Parathyroid adenoma (tissue), 2 donors: ENCODE data around the gene BAD.

ENCODE experiments used
- H2AFZ ChIP-seq: fragments of 300-600 bp; sonication (generic); one replicate; pipeline ENCODE4 v1.7.0; 2017; ENCODE audit warnings: antibody characterized with exemption, mild to moderate bottlenecking
- H3K27ac ChIP-seq: fragments of 300-600 bp; sonication (generic); one replicate; pipeline ENCODE4 v1.7.0; 2017
- H3K27me3 ChIP-seq: fragments of 300-600 bp; sonication (generic); one replicate; pipeline ENCODE4 v1.7.0; 2017; ENCODE audit warnings: low read length; ENCODE audit not compliant: control insufficient read depth, insufficient read depth
- H3K36me3 ChIP-seq: fragments of 300-600 bp; sonication (generic); one replicate; pipeline ENCODE4 v1.7.0; 2017; ENCODE audit warnings: low read length; ENCODE audit not compliant: control insufficient read depth, insufficient read depth
- H3K4me1 ChIP-seq: fragments of 300-600 bp; sonication (generic); one replicate; pipeline ENCODE4 v1.7.0; 2017; ENCODE audit warnings: control low read depth
- H3K4me2 ChIP-seq: fragments of 300-600 bp; sonication (generic); one replicate; pipeline ENCODE4 v1.7.0; 2017; ENCODE audit warnings: low read length
- H3K4me3 ChIP-seq: fragments of 300-600 bp; sonication (generic); one replicate; pipeline ENCODE4 v1.7.0; 2017; ENCODE audit warnings: low read depth, low read length
- H3K79me2 ChIP-seq: fragments of 300-600 bp; sonication (generic); one replicate; pipeline ENCODE4 v1.7.0; 2017; ENCODE audit warnings: control low read depth
- H3K9ac ChIP-seq: fragments of 300-600 bp; sonication (generic); one replicate; pipeline ENCODE4 v1.7.0; 2017; ENCODE audit warnings: mild to moderate bottlenecking
- H3K9me3 ChIP-seq: fragments of 300-600 bp; sonication (generic); one replicate; pipeline ENCODE4 v1.7.0; 2017; ENCODE audit warnings: low read length; ENCODE audit not compliant: control insufficient read depth
- TF ChIP-seq, protein P1 (sequence below): fragments of 300-600 bp; sonication (generic); IDR thresholded peaks from one replicate; pipeline ENCODE4 v1.7.0; 2017; ENCODE audit warnings: antibody characterized with exemption, mild to moderate bottlenecking
- donor health status: primary hyperparathyroidism.

Gene BAD

DNA sequence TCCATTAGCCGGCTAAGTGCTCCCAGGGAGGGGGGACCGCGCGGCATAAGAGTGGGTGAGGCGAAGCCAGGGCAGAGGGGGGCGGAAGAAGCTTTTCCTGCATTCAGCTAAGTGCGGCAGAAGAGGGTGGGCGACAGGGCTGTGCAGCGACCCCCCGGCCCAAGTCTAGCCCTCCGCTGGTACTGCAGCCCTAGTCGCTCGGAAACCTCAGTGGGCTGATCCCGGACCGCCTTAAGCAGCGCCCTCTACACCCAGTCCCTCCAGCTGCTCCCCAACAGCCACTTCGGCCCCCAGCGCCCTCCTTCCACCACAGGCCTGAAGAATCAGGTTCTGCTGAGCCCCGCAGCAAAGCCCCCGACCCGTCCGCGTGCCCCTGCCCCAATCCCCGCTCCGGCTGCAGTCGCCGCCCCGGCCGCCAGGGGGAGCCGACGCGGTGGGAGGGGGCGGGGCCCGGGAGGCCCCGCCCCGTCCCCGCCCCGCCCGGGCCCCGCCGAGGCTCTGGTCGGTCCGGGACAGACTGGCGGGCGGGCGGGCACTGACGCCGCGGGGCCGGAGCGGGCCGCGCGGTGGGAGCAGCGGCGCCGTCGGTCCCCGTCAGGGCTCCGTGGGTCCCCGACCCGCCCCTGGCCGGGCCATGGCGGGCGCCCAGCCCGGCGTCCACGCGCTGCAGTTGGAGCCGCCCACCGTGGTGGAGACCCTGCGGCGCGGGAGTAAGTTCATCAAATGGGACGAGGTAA is 33.3 kb downstream of the BAD start, which contains the start of gene PLCB3:
PLCB3 (plus strand) TSS at position 515 of the 737 bp plus-strand sequence; CDS start at position 635, 120 bp downstream.
- peak within 1 kb of the TSS; percentile 27 for H3K27ac ChIP-seq

DNA sequence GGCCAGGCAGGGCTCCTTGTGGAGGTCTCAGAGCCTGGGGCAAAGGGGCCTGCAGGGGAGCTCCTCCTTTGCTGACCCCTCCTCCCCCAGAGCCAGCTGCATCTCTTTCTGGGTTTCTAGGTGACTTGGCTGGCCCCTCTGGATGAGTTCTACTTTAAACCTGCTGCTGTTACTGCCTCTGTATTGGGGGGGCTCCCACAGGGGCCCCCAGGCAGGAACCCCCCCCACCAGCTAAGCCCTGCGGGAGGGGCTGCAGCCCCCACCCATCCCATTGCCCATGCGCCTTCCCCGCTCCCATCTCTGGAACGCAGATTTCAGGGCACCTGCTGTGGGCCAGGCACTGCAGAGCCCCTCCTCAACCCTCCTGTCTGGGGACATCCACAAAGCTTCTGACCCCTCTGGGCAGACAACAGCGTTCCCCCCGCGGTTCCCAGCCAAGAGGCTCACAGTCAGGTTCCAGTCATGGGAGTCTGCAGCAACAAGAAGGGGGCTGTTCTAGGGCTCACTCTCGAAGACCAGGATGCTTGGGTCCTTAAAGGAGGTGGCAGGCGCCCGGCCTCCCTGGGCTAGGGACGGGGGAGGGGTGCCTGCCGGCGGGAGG is 34.0 kb downstream of the BAD start:
- Histone ChIP-seq H3K36me3 (no peaks in the 10 kb centered on the region), H3K9ac (no peak overlapping the region), H3K4me1 (peaks cover 14% of the 10 kb centered on the region), H3K4me3 (no peak overlapping the region), H3K27me3 (no peaks in the 10 kb centered on the region), H2AFZ (peak overlapping the region; percentile 72), H3K4me2 (peak overlapping the region; percentile 80), H3K79me2 (no peaks in the 10 kb centered on the region), H3K27ac (no peak overlapping the region), H3K9me3 (no peaks in the 10 kb centered on the region)
- TF ChIP-seq, protein P1, sequence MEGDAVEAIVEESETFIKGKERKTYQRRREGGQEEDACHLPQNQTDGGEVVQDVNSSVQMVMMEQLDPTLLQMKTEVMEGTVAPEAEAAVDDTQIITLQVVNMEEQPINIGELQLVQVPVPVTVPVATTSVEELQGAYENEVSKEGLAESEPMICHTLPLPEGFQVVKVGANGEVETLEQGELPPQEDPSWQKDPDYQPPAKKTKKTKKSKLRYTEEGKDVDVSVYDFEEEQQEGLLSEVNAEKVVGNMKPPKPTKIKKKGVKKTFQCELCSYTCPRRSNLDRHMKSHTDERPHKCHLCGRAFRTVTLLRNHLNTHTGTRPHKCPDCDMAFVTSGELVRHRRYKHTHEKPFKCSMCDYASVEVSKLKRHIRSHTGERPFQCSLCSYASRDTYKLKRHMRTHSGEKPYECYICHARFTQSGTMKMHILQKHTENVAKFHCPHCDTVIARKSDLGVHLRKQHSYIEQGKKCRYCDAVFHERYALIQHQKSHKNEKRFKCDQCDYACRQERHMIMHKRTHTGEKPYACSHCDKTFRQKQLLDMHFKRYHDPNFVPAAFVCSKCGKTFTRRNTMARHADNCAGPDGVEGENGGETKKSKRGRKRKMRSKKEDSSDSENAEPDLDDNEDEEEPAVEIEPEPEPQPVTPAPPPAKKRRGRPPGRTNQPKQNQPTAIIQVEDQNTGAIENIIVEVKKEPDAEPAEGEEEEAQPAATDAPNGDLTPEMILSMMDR, result no peak

More for the DNA sequence above, 33.3 kb downstream of the BAD start, which contains the start of gene PLCB3:
- Histone ChIP-seq H3K9me3 (no peaks in the 10 kb centered on the region), H3K27me3 (no peaks in the 10 kb centered on the region), H3K4me3 (peak within 1 kb of the TSS; percentile 59), H3K36me3 (no peaks in the 10 kb centered on the region), H3K79me2 (no peaks in the 10 kb centered on the region), H3K9ac (peak within 1 kb of the TSS; percentile 5), H2AFZ (peak within 1 kb of the TSS; percentile 72), H3K4me2 (peak within 1 kb of the TSS; percentile 89), H3K4me1 (peaks cover 20% of the 10 kb centered on the region)
- TF ChIP-seq, protein P1, result peak; percentile 51

DNA sequence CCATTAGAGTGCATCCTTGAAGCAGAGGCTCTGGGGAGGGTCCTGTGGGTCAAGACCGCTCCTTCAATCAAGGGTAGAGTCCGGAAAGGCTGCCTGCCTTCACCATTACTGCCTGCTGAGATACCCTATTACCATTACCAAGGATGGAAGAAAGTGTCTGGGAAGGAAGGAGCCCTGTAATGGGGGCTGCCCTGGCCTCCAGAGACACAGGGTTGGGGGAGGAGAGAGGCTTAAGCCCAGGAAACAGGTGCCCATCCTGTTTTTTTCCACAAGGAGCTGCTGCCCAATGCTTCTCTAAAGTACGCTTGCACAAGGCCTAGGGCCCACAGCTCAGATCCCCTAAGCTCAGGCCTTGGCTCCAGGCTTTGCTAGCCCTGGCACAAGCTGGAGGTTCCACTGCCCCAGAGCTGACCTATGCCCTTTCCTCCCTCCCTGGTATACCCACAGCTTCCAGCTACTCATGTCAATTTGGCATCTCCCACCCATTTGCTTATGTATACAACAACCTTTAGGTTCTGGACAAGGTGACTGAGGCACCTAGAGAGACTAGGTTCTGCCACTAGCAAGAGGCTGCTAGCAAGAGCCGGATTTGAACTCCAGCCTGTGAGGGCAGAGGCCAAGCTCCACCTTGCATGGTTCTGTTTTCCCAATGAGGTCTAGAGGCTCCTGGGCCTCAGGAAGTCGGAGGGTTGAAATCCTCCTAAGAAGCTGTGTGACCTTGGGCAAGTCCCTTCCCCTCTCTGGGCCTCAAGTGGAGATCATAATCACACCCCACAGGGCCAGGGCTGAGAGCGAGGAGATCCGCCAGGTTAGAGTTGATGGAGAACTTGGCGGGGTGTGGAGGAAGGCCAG is 34.7 kb downstream of the BAD start:
- no peaks in the 10 kb centered on the region for H3K36me3 ChIP-seq
- no peak overlapping the region for H3K4me2 ChIP-seq
- H3K4me1 ChIP-seq, result peaks cover 7% of the 10 kb centered on the region
- TF ChIP-seq, protein P1, result no peak
- H3K79me2 ChIP-seq, result no peaks in the 10 kb centered on the region
- H3K27me3 ChIP-seq, result no peaks in the 10 kb centered on the region
- no peak overlapping the region for H3K27ac ChIP-seq
- no peak overlapping the region for H3K4me3 ChIP-seq
- H3K9ac ChIP-seq, result no peak overlapping the region
- no peaks in the 10 kb centered on the region for H3K9me3 ChIP-seq
- H2AFZ ChIP-seq, result no peak overlapping the region

DNA sequence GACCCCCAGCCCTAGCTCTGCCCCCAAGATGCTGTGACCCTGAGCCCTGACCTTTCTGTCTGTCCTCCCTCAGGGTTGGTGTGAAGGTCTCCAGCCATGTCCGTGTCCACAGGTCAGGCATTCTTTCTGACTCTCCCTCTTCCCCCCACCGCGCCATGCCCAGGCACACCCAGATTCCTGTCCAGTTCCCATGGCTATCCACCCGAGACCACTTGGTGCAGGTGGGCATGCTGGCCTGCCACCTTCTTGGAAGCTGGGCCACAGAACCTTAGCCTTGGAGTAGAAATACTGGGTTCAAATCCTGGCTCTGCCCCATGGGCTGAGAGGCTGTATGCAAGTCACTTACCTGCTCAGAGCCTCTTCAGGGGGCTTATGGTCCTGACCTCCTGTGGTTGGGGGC is 35.4 kb downstream of the BAD start:
- no peaks in the 10 kb centered on the region for H3K9me3 ChIP-seq
- H3K27ac ChIP-seq, result no peak overlapping the region
- no peak overlapping the region for H3K4me2 ChIP-seq
- H3K4me3 ChIP-seq, result no peak overlapping the region
- H3K79me2 ChIP-seq, result no peaks in the 10 kb centered on the region
- peaks cover 3% of the 10 kb centered on the region for H3K4me1 ChIP-seq
- H2AFZ ChIP-seq, result no peak overlapping the region
- H3K36me3 ChIP-seq, result no peaks in the 10 kb centered on the region
- no peaks in the 10 kb centered on the region for H3K27me3 ChIP-seq
- TF ChIP-seq, protein P1, result no peak
- H3K9ac ChIP-seq, result no peak overlapping the region
